NCI-H345 treated with DMSO at 0.1 percent for 48 hours (cell line): ENCODE results near the gene VILL.

Experiments
- DNase-seq: peaks from one replicate; lab custom pipeline; 2025; ENCODE audit not compliant: unreplicated experiment; lab: John Stamatoyannopoulos, UW

Gene VILL

DNA sequence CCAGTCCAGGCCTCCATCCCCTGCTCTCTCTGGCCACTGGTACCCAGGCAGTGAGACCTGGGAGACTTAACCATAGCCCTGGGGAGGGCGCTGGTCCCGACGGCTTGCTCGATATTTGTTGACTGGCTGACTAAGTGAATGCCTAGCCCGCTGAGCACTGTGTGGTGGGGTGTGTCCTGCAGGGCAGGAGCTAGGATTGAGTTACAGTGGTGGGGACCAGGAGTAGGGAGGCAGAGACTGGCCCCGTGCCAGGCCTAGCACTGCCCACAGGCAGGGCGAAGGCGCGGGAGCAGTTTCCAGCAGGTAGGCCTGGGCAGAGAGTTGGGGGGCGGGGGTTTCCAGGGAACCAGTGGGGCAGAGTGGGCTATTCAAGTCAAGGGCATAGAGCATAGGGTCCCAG lies at the start of gene VILL:
TSS of gene VILL (plus strand) at position 260 of the 400 bp plus-strand sequence. CDS start 2,887 bp downstream, outside the sequence.
- no peak for DNase-seq

DNA sequence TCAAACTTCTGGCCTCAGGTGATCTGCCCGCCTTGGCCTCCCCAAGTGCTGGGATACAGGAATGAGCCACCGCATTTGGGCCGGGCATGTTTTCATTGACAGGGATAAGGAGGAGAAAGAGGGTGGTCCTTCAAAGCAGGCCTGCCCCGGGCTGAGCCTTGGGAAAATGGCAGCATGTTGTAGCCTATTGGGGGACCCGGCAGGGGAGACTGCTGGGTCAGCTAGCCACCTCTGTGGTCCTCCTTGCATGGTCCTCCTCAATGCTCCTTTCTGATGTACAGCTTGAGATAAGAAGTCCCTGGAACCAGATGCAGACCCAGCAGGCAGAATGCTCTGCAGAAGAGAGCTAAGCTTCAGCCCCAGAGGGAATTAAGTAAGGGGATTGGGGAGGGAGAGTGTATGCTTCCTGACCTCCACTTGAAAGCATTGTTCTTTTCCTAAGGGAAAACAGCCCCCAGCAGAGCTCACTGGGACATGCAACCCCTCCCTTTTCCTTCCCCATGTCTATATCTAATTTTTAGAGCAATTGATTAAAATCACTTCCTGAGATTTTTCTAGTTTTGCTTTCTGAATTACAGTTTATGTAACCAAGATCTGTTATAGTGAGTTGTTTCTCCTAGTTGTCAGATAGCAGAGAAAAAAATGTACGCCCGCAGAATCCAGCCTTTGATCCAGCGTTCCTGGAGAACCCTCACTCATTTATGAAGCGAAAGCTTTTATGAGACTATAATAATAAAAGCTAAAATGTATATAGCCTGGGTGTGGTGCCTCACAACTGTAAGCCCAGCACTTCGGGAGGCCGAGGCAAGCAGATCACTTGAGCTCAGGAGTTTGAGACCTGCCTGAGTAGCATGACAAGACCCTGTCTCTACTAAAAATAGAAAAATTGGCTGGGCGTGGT lies 48.7 kb upstream of the VILL start:
- no peak for DNase-seq

DNA sequence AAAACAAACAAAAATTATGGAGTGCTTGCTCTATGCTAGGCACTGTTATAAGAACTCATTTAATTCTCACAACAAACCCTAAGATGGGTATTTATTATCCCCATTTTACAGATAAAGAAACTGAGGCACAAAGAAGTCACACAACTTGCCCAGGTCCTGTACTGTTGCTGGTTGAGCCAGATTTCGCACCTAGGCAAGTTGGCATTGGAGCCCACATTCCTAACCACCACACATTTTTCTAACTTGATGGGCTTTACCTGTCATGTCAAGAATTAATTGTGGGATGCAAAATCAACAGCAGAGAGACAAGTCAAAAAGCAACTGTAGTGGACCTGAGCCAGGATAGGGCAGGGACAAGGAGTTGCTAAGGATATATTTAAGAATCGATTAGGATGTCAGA lies 47.9 kb upstream of the VILL start:
- DNase-seq: no peak

DNA sequence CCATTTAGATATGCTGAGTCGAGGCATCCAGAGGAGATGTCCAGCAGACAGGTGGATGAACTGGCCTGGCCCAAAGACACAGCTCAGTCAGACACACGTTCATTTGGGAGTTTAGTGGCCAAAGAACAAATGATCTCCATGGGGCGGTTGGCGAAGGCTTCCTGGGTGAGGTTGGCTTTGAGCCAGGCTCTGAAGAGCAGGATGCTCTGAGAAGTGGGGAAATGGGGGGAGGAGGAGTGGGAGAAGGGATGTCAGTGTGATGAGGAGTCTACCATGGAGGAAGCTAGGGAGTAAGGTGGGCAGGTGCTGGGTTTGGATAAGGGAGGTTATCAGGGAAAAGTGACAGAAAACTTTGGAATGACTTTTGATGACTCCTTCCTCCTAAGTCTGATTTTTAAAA lies 47.5 kb upstream of the VILL start:
- no peak for DNase-seq

DNA sequence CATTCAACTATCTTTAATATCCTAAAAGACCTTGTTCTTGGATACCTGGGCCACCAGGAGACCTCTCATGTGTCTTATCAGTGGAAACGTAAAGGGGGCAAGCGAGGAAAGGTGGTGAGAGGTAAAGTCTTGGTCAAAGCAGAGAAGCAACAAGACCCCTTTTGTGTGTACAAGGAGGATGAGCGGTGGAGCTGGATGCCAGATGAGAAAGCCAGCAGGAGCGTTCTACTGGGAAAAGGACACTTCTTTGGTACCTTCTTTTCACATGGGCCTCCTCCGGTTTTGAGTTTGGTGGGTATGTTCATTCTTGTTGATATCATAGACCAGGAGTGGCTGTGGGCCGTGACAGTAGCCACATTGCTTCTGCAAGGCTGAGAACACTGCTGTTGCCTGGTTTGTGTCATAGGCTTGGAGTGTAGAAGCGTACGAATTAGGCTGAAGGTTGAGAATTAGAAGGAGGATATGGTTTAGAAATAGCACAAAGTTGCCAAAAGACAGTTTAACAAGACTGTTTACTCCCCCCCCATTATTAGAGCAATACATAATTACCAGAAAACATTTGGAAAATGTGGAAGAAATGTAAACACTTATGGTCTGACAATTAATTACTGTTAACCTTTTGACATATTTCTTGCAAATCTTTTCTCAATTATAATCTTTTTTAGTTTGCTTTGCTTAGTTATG lies 46.8 kb upstream of the VILL start:
- DNase-seq: no peak

DNA sequence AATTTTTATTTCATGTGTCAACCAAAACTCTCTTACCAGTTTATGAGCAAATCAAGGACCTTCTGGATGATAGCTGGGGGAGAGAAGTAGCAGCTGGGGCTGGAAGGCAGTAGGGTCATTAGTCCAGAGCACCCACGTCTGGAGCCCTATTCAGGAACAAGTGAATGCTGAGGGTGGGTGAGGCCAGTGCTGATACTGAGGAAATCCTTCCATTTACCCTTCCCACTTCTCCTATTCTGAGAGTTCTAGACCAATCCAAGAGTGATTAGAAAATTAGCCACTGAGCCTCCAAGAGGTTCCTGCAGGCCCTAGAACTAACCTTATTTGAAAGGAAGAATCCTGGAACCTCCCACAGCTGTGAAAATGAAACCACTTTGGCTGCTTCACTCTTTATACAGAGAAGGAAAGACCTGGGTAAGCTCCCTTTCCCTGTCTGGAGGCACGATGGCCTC lies 46.2 kb upstream of the VILL start:
- DNase-seq: no peak

DNA sequence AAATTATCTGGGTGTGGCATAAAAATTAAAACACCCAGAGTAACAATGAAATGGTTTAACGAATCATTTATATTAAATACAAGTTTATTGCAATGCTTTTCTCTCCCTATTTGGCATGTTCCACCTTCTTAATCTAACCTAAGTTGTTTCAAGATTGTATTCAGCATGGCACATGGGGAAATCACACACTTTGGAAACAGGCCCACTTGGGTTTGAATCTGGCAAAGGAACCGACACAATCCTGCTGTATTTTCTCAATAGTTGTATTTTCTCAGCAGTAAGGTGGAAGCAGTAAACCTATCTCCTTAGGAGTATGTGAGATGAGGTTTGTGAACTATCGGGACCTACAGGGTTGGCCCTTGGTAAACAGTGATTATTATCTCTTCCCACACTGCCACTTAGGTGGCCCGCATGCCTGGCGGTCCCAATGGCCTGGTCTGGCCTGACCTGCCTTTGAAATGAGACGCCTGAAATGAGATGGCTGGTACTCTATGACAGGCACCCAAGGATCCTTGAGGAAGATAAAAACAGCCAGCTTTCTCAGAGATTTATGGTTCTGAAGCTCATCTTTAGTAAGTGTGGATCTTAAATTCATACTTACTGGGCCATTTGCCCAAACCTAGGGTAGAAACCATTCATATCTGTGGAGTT lies 45.3 kb upstream of the VILL start:
- DNase-seq: no peak

DNA sequence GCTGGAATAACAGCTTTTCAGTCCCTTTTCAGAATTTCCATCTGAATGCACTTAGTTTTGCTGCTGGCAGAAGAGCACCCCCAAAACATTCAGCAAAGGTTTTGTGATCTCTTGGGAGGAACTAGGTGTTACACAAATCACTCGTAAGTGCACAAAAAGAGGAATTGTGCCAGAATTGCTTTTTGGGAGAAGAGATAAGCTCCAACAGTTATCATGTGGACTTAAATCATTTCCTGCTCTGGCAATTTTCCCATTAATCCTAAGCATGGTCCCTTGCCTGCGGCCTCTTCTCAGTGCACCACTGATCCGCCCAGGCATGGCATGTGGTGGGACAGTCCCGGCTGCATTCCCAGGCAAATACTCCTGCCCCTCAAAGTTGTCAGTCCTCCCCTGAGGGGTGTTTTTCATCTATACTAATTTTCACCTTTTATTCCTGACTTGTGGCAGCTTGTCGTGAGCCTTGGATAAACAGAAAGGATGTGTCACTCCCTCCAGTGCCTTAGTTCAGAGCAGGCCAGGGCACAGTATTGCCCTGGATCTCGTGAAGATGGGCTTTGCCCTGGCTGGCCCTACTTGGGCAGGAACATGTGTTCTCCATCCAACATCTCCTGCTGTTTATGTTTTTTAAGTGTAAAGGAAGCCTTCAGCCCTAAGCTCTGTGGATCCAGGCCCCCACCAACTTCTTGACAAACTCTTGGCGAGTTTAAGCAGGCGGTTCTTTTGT lies 44.6 kb upstream of the VILL start:
- no peak for DNase-seq

DNA sequence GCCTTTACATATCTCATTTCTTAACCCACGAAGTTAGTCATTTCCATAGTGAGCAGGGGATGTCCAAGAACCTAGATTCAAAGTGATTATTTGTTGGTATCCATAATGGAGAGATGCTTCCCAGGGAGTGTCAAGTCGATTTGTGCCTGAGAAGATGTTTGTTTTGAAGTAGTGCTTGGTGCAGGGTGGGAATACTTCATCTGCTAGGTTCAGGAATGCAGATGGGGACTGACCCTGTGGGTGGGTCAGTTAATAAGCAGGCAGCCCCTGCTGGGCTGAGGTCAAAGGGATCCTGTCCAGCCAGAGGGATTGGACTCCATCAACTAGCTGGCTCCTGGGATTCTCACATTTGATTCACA lies 44.1 kb upstream of the VILL start:
- DNase-seq: no peak

DNA sequence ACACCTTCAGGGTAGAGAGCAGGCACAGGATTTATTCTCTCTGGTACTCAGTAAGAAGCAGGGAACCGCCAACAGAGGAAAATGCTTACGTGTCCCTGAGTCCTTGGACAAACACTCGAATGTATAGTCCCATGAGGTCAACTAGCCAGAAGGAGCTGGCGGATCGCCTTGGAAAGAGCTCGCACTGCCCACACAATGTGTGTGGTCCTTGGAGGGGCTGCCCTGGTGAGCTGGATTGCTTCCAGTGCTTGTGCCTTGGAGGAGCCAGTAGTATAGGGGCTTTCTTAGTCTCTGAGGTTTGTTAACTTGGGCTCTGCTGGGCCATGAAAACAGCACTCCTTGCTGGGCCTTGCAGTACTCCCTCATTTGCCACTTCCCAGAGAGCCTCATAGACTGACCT lies 40.7 kb upstream of the VILL start:
- DNase-seq: no peak

DNA sequence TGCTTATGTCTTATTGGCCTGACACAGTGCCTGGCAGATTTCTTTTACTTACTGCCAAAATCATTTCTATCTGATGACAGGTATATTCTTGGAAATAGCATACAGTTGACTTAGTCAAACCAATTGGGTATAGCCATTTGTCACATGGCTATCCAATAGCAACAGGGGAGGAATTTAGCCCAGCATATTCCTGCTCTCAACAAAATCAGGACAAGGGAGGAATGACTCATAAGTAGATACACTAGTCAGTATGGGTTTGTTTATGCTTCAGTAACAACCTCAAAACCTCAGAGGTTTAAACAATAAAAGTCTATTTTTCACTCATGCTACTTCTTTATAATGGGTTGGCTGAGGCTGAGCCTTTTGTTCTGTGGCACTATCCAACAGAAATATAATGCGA lies 38.0 kb upstream of the VILL start:
- no peak for DNase-seq

DNA sequence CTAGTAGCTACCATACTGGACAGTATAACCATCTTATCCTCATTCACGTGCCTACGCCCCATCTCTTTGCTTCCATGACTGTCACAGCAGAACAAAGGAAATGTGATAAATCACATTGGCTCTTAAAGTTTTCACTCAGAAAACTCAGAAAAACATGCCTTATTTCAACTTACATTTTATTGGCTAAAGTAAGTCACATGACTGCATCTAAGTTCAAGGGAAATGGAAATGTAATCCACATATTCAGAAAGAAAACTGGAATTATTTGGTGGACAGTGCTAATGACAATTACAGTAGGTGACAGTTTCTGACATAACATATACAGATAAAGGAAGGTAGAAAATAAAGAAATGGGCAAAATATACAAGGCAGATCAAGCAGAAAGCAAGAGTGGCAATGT lies 37.4 kb upstream of the VILL start:
- DNase-seq: no peak

DNA sequence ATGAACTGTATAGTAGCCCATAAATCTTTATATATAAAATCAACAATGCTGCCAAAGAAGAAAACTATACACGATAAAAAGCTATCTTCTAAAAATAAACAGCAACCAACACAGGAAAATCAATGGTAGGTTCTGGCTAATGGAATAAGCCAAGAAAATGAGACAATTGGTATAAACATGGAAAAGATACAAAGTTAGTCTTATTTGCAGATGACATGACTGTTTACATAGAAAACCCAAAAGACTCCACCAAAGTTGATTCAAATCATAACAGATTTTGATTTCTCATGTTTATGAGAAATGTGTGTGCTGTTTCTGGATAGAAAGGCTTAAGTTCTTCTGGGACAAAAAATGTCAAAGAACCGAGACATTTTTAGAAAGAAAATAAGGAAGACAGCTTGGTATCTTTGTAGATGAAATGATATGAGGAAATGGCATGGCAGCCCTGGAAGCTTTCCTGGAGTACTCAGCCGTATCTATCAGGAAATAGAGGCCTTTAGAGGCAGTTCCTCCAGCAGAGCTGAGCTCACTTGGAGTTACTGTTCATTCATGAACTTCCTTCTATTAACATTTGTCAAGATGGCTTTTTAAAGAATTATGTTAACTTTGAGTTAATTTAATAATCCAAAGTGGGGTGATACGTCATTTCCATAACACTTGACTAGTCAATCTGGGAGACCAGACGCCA lies 36.7 kb upstream of the VILL start:
- DNase-seq: no peak

DNA sequence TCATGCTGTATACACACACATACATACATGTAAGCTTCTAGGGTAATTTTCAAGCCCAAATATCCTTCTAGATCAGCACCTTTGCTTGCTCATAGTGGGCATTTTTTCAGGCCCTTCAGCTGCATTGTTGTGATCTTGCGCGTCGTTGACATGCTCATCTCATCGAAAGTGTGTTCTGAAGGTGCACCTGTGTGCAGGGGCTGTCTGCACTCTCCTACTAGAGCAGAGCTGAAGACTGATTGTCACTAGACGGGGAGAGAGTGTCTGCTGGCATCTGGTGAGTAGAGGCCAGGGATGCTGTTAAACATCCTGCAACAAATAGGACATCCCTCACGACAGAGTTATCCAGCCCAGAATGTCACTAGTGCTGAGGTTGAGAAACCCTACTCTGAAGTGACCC lies 35.7 kb upstream of the VILL start:
- DNase-seq: no peak

DNA sequence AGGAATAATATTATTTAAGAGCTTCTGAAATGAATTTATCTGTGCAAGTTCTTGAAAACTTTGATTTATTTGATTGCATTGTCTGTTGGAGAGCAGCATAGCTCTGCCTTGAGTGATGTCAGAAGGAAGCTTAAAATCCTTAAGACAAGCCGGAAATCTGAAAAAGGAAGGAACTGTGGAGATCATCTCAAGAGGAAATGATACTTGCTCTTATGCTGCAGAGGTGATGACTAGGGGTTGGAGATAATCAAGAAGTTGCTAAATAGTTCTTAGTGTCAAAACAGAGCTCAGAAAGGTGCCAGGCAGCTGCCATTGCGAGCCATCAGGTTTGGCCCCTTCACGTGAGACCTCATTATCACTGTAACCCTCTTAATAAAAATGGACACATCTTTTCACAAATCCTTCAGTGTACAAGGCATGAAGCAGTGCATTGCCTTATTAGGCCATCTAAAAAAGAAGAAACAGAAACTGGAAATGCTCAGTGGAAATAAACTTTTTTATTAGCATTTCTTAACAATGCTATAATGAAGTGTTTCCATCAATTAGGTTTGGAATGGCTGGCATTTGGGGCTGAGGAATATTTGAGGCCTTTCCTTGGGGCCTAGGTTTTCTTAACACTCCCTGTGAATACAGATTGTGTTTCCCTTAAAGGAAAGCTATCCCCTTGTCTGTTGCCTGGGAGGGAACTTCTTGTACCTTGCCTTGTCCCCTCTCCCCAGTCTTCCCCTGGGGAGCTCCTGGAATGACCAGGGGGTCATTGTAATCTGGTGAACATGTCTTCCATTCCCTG lies 34.5 kb upstream of the VILL start:
- DNase-seq: no peak

DNA sequence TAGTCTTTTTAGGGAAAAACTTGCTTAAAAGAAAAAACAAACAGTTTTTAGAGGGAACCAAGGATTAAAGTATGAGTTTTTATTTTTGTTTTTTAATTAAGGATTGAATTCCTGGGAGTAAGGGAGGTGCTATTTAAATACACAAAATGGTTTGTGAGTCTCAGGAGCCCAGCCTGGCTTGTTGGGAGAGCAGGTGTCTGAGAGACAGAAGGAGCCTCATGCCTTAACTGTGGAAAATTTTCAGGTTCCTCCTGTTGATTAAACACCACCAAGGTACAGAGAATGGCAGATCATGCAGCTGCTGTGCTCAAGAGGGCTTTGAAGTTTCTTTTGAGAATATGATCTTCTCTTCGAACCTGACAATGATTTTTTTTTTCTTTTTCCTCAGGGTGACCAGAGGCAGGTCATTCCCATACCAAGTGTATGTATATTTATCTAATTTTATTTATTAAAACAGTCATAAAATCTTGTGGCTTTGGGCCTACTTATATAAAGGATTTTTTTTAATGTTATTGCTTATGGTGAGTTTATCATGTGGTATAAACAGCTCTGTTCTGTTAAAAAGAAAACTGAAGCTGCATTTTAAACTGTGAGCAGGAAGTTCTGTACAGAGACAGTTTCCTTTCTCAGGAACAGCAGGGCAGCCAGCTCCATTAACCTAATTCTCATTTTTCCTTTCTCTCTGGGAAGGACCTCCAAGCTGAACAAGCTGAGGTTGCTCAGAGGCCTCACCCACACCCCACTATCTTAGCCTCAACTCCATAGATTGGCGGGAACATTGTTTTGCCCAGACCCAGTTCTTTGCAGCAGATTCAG lies 33.7 kb upstream of the VILL start:
- DNase-seq: no peak

DNA sequence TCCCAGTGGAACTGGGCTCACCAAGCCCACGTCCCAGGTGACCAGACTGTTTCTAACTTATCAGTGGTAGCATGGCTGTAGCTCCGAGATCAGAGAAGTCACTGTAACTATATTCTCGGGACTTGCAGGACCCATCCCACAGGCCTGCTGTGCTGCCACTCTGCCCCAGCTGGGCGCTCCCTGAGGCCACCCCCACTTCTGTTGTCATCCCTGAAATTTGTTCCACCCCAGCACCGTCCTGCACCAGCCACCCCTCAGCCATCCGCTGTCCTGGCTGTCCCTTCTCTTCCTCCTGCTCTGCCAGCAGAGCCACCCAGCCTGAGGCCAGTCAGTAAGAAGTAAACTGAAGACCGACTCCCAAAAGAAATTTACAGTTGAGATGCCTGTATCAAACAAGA lies 33.0 kb upstream of the VILL start:
- no peak for DNase-seq

DNA sequence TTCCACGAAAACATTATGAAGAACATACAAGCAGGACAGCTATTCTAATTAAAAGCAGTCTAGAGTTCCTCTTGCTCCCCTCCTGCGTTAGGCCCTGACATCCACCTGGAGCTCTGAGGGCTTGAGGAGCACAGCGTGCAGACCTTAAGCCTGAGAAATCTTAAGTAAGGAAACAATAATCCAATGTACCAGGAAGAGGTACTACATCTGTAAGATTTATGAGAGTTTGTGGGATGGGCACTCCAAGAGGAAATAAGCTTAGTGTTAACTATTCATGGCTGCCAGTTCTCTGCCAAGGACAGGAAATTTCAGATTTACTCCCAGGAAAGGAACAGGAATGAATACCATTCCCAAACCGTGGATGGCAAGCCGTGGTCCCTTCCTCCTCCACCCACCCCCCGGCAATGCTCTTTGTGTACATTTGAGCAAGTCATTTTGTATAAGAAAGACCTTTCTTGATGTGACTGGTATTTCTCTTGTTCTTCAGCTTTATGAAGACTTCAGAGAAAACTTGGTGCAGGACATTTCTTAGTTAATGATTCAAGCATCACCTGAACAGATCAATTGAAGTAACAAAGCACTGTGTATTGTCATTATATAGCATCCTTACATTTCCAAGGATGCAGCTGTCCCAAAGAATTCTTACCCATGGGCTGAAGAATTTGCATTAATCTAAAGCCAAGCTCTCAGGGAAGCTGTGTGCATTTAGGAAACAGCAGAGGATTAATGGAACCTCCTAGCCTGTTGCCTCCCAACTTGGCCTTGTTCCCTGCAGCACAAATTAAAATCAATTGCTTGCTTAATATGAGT lies 28.8 kb upstream of the VILL start:
- DNase-seq: no peak
